AG04450 (cell line): ENCODE measurements around the gene TARDBP. TPM values are rescaled to one million over a fixed set of nuclear protein-coding genes. Genes with fewer than 3 reads are reported as not detected.

Source experiments
- CTCF ChIA-PET: fragments of 300-600, 350-600 bp; formaldehyde crosslinking; extraction: SDS; loops from one replicate; lab custom pipeline; 2022; ENCODE audit warnings: antibody characterized with exemption, inconsistent platforms; lab: Charles Lee
- POLR2A ChIA-PET: fragments of 350-600 bp; formaldehyde crosslinking; extraction: SDS; loops from one replicate; lab custom pipeline; 2021; ENCODE audit warnings: antibody characterized with exemption, inconsistent platforms; lab: Yijun Ruan, JAX
- DNase-seq: peaks from one replicate; pipeline ENCODE4 v3.0.0-alpha.2; 2011; ENCODE audit warnings: low read depth, low spot score
- H3K27ac ChIP-seq: one replicate; pipeline ENCODE4 v1.5.1; 2012; ENCODE audit warnings: low read depth, low read length, control low read depth
- H3K27me3 ChIP-seq: one replicate; pipeline ENCODE4 v1.6.0; 2012; ENCODE audit warnings: low read length; ENCODE audit not compliant: control insufficient read depth, insufficient read depth
- H3K4me3 ChIP-seq: 2 replicates; pipeline ENCODE4 v1.5.1; 2011; ENCODE audit warnings: mild to moderate bottlenecking, low read depth, low read length, control low read depth
- H3K9me3 ChIP-seq: 2 replicates; pipeline ENCODE4 v1.5.1; 2012; ENCODE audit warnings: low read length; ENCODE audit not compliant: control insufficient read depth, insufficient read depth
- CTCF ChIP-seq: IDR thresholded peaks from 2 replicates; pipeline ENCODE4 v1.5.1; 2011; ENCODE audit warnings: low read depth, low read length, control low read depth, inconsistent platforms
- polyA plus RNA-seq: library from polyadenylated mRNA; depleted of rRNA; stranded (reverse); fragments of >200 nt; gene quantifications from 2 replicates; pipeline ENCODE4 v1.2.3, GENCODE V29; 2011

TARDBP gene
- polyA plus RNA-seq, 1 experiment, result 218 TPM

GRCh38 chr1:10975567-10976326, 36.7 kb upstream of the TARDBP start:
- H3K27me3 ChIP-seq, result peaks cover 4% of the 10 kb centered on the region
- H3K9me3 ChIP-seq, result no peaks in the 10 kb centered on the region; the same call in 1 of the 2 replicates
- TF ChIP-seq CTCF, result no peak
- ChIA-PET CTCF (interaction anchor here (0.7 to 1.9 kb wide), 4 partner anchors 34 to 482 kb away, joined by 4 to 9 read pairs (median 4); no protein-coding TSS in a partner anchor), POLR2A (interaction anchor here (0.5 to 0.9 kb wide), 3 partner anchors 45 to 830 kb away, joined by 3 to 5 read pairs (median 4); partner anchors contain the start of gene CLCN6)
- H3K4me3 ChIP-seq, result no peak overlapping the region
- peak; percentile 79 for DNase-seq
- H3K27ac ChIP-seq, result peak overlapping the region; percentile 82

GRCh38 chr1:10978719-10979118, 33.7 kb upstream of the TARDBP start:
- ChIA-PET CTCF (interaction anchor here (1.1 to 1.5 kb wide), 2 partner anchors 471 to 484 kb away, joined by 4 to 5 read pairs; no protein-coding TSS in a partner anchor), POLR2A (no interaction called here)
- TF ChIP-seq CTCF, result no peak
- H3K27me3 ChIP-seq, result peaks cover 11% of the 10 kb centered on the region
- no peak overlapping the region for H3K4me3 ChIP-seq
- no peak for DNase-seq
- no peaks in the 10 kb centered on the region; the same call in 1 of the 2 replicates for H3K9me3 ChIP-seq
- H3K27ac ChIP-seq, result no peak overlapping the region

GRCh38 chr1:10979483-10979920, 33.0 kb upstream of the TARDBP start:
- H3K4me3 ChIP-seq, result no peak overlapping the region
- no peak for DNase-seq
- POLR2A ChIA-PET, result interaction anchor here (0.6 to 1.6 kb wide), 2 partner anchors 20 to 33 kb away, joined by 5 to 9 read pairs; no protein-coding TSS in a partner anchor

GRCh38 chr1:10980094-10980577, 32.3 kb upstream of the TARDBP start:
- no peak overlapping the region for H3K27ac ChIP-seq
- POLR2A ChIA-PET, result interaction anchor here (0.5 to 1.6 kb wide), 3 partner anchors 19 to 33 kb away, joined by 5 to 9 read pairs (median 5); no protein-coding TSS in a partner anchor
- CTCF ChIA-PET, result interaction anchor here (0.6 to 1.7 kb wide), 8 partner anchors 9 to 473 kb away, joined by 3 to 5 read pairs (median 3); no protein-coding TSS in a partner anchor

More at GRCh38 chr1:10979483-10979920, 33.0 kb upstream of the TARDBP start:
- Histone ChIP-seq H3K9me3 (no peaks in the 10 kb centered on the region; the same call in 1 of the 2 replicates), H3K27me3 (peaks cover 14% of the 10 kb centered on the region), H3K27ac (no peak overlapping the region)
- no peak for TF ChIP-seq CTCF
- CTCF ChIA-PET, result interaction anchor here (0.6 to 1.7 kb wide), 8 partner anchors 10 to 485 kb away, joined by 3 to 5 read pairs (median 3); no protein-coding TSS in a partner anchor

More at GRCh38 chr1:10980094-10980577, 32.3 kb upstream of the TARDBP start:
- peak; percentile 53 for TF ChIP-seq CTCF
- peak; percentile 32 for DNase-seq
- Histone ChIP-seq H3K27me3 (peaks cover 14% of the 10 kb centered on the region), H3K9me3 (no peaks in the 10 kb centered on the region; the same call in 1 of the 2 replicates), H3K4me3 (peak overlapping the region; percentile 37; the same call in 1 of the 2 replicates)
